Mesenchymal stem cell (in vitro differentiated cells and primary cell): Measurements from ENCODE around the gene ZNF239.
"Not testable (repeated sequence)": the region's sequence is repeated elsewhere in the genome, so short reads cannot be mapped to it uniquely, and the experiment has no call there.

Experiments
- DNase-seq: peaks from one replicate; pipeline ENCODE4 v3.0.0-alpha.2; 2013
- H2AFZ ChIP-seq: one replicate; pipeline ENCODE4 v1.6.1; 2013; ENCODE audit warnings: low read depth, mild to moderate bottlenecking, control low read depth, inconsistent platforms, low read length, moderate library complexity
- H2AK5ac ChIP-seq: 2 replicates; pipeline ENCODE4 v1.6.1; 2013; ENCODE audit warnings: low read length, moderate library complexity, mild to moderate bottlenecking, inconsistent platforms; ENCODE audit not compliant: severe bottlenecking
- H2BK120ac ChIP-seq: one replicate; pipeline ENCODE4 v1.6.1; 2013; ENCODE audit warnings: low read depth, mild to moderate bottlenecking, inconsistent platforms, low read length, moderate library complexity
- H2BK12ac ChIP-seq, 2 experiments: one replicate each; pipeline ENCODE4 v1.6.1; 2013; ENCODE audit warnings: inconsistent platforms in 2 of 2, low read length in 2 of 2, mild to moderate bottlenecking in 2 of 2, moderate library complexity in 2 of 2, control low read depth in 1 of 2
- H2BK15ac ChIP-seq: one replicate; pipeline ENCODE4 v1.6.1; 2013; ENCODE audit warnings: mild to moderate bottlenecking, low read depth, inconsistent platforms; ENCODE audit not compliant: poor library complexity, severe bottlenecking
- H2BK5ac ChIP-seq: 2 replicates; pipeline ENCODE4 v1.6.1; 2013; ENCODE audit warnings: low read depth, mild to moderate bottlenecking, low read length, control low read depth, inconsistent platforms; ENCODE audit not compliant: poor library complexity, severe bottlenecking
- H3K14ac ChIP-seq, 2 experiments: one replicate each; pipeline ENCODE4 v1.6.1; 2013; ENCODE audit warnings: inconsistent platforms in 2 of 2, low read length in 2 of 2, control low read depth in 1 of 2, mild to moderate bottlenecking in 1 of 2, moderate library complexity in 1 of 2
- H3K18ac ChIP-seq, 2 experiments: one replicate each; pipeline ENCODE4 v1.6.1; 2013; ENCODE audit warnings: inconsistent platforms in 2 of 2, low read length in 2 of 2, control low read depth in 1 of 2, low read depth in 1 of 2, mild to moderate bottlenecking in 1 of 2
- H3K23ac ChIP-seq, 2 experiments: one replicate each; pipeline ENCODE4 v1.6.1; 2013; ENCODE audit warnings: inconsistent platforms in 2 of 2, low read length in 2 of 2, mild to moderate bottlenecking in 2 of 2, moderate library complexity in 2 of 2, control low read depth in 1 of 2
- H3K27ac ChIP-seq: 2 replicates; pipeline ENCODE4 v1.5.1; 2013; ENCODE audit warnings: mild to moderate bottlenecking, moderate library complexity, low read length, control low read depth, inconsistent platforms; ENCODE audit not compliant: poor library complexity, severe bottlenecking
- H3K27me3 ChIP-seq, 2 experiments: 2 replicates each; pipeline versions ENCODE4 v1.6.1 to v1.7.0; 2013; ENCODE audit warnings: low read length in 2 of 2, mild to moderate bottlenecking in 2 of 2, moderate library complexity in 2 of 2, control low read depth in 1 of 2, inconsistent platforms in 1 of 2; ENCODE audit not compliant: control insufficient read depth in 1 of 2, insufficient read depth in 1 of 2
- H3K36me3 ChIP-seq, 2 experiments: 2 replicates each; pipeline versions ENCODE4 v1.6.1 to v1.7.0; 2013; ENCODE audit warnings: low read length in 2 of 2, control low read depth in 1 of 2, inconsistent platforms in 1 of 2, low read depth in 1 of 2, mild to moderate bottlenecking in 1 of 2; ENCODE audit not compliant: insufficient read depth in 2 of 2, control insufficient read depth in 1 of 2
- H3K4ac ChIP-seq, 2 experiments: one replicate each; pipeline ENCODE4 v1.6.1; 2013; ENCODE audit warnings: inconsistent platforms in 2 of 2, low read length in 2 of 2, mild to moderate bottlenecking in 2 of 2, moderate library complexity in 2 of 2, control low read depth in 1 of 2, low read depth in 1 of 2
- H3K4me1 ChIP-seq: 2 replicates; pipeline ENCODE4 v1.6.1; 2013; ENCODE audit warnings: low read depth, low read length, control low read depth; ENCODE audit not compliant: control insufficient read depth, insufficient read depth
- H3K4me2 ChIP-seq: 2 replicates; pipeline ENCODE4 v1.6.1; 2013; ENCODE audit warnings: low read length, mild to moderate bottlenecking, inconsistent platforms; ENCODE audit not compliant: poor library complexity, severe bottlenecking
- H3K4me3 ChIP-seq, 2 experiments: 2 replicates each; pipeline versions ENCODE4 v1.5.1 to v1.7.0; 2013; ENCODE audit warnings: low read length in 2 of 2, mild to moderate bottlenecking in 2 of 2, control low read depth in 1 of 2, low read depth in 1 of 2; ENCODE audit not compliant: insufficient read depth in 1 of 2
- H3K79me1 ChIP-seq: replicated peaks from 2 replicates; pipeline ENCODE4 v1.6.1; 2013; ENCODE audit warnings: mild to moderate bottlenecking, control low read depth, low read length, inconsistent platforms; ENCODE audit not compliant: poor library complexity, severe bottlenecking
- H3K9ac ChIP-seq: 2 replicates; pipeline ENCODE4 v1.7.0; 2013; ENCODE audit warnings: mild to moderate bottlenecking, low read length, moderate library complexity
- H3K9me3 ChIP-seq: 2 replicates; pipeline ENCODE4 v1.7.0; 2013; ENCODE audit warnings: mild to moderate bottlenecking, low read length; ENCODE audit not compliant: control insufficient read depth
- H4K8ac ChIP-seq: one replicate; pipeline ENCODE4 v1.6.1; 2013; ENCODE audit warnings: inconsistent platforms, mild to moderate bottlenecking, low read length, moderate library complexity
- H4K91ac ChIP-seq: one replicate; pipeline ENCODE4 v1.6.1; 2013; ENCODE audit warnings: mild to moderate bottlenecking, low read length, inconsistent platforms
- WGBS: methylation state at CpG from one replicate; pipeline ENCODE4 v1.1.7; 2013; ENCODE audit warnings: mixed read lengths; 5-methylcytosine and 5-hydroxymethylcytosine counted together

The ZNF239 gene

DNA sequence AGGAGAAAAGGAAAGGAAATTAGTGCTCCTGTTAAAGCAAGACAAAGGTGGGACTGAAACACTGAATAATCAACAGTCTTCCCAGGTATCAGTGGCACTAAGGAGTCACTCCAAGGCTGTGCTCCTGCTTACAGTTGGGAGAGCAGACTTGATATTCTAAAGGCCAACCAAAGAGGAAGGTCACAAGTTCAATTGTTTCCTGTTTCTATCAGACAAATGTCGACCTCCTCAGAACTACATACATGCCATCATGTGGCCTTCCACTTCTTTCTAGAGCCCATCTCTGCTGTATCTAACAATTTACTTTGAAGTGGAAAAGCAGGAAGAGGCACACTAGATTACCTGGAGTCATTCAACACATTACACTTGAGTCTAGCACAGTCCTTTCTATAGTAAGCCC lies 3.4 kb downstream of the ZNF239 start:
- 89% methylated on average over 1 of the region's 1 CpG for WGBS
- Histone ChIP-seq H3K79me1 (peaks cover 13% of the 10 kb centered on the region), H3K4me2 (no peak overlapping the region), H3K4me3 (no peak overlapping the region), H3K23ac (no peak overlapping the region), H3K14ac (no peak overlapping the region), H3K27ac (no peak overlapping the region), H2AFZ (no peak overlapping the region), H4K91ac (no peak overlapping the region), H3K9ac (no peak overlapping the region), H3K9me3 (peaks cover 8% of the 10 kb centered on the region), H2BK12ac (no peak overlapping the region), H3K4ac (no peak overlapping the region), H2BK15ac (no peak overlapping the region), H2AK5ac (no peak overlapping the region), H3K18ac (no peak overlapping the region), H4K8ac (no peak overlapping the region), H2BK5ac (no peak overlapping the region), H3K27me3 (no peaks in the 10 kb centered on the region), H3K36me3 (peaks cover 0 to 47% of the 10 kb centered on the region in 2 experiments), H3K4me1 (peaks cover 7% of the 10 kb centered on the region), H2BK120ac (no peak overlapping the region)
- no peak for DNase-seq

DNA sequence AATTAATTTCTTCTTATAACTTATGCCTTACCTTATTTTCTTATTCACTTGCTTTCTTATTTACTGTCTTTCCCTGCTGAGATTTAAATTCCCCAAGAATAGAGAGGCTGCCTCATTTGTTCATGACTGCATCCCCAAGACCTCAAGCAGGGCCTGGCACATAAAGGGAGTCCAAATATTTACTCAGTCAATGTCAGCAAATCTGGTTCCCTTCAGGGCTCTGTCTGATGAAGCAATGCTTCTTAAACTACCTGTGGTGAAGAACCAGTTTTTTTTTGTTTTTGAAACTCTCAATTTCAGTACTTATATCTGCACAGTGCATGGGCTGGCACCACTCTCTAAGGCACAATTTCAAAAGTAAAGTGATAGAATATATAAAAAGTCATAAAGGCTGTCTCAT lies 4.7 kb downstream of the ZNF239 start:
- H3K4me3 ChIP-seq = no peak overlapping the region
- DNase-seq = no peak
- H3K9me3 ChIP-seq = peaks cover 11% of the 10 kb centered on the region
- H3K14ac ChIP-seq = no peak overlapping the region
- H4K91ac ChIP-seq = no peak overlapping the region
- H2BK120ac ChIP-seq = no peak overlapping the region
- H3K23ac ChIP-seq = no peak overlapping the region
- no peak overlapping the region for H3K4me2 ChIP-seq
- H2AK5ac ChIP-seq = no peak overlapping the region
- H3K27ac ChIP-seq = no peak overlapping the region
- no peak overlapping the region for H2BK12ac ChIP-seq
- H3K27me3 ChIP-seq = no peaks in the 10 kb centered on the region
- no peak overlapping the region for H3K18ac ChIP-seq
- H3K36me3 ChIP-seq = peaks cover 0 to 53% of the 10 kb centered on the region in 2 experiments
- no peak overlapping the region for H2BK5ac ChIP-seq
- H3K4me1 ChIP-seq = peaks cover 5% of the 10 kb centered on the region
- no peak overlapping the region for H2BK15ac ChIP-seq
- H3K9ac ChIP-seq = no peak overlapping the region
- H3K4ac ChIP-seq = no peak overlapping the region
- H4K8ac ChIP-seq = no peak overlapping the region
- H3K79me1 ChIP-seq = peaks cover 13% of the 10 kb centered on the region
- no peak overlapping the region for H2AFZ ChIP-seq

DNA sequence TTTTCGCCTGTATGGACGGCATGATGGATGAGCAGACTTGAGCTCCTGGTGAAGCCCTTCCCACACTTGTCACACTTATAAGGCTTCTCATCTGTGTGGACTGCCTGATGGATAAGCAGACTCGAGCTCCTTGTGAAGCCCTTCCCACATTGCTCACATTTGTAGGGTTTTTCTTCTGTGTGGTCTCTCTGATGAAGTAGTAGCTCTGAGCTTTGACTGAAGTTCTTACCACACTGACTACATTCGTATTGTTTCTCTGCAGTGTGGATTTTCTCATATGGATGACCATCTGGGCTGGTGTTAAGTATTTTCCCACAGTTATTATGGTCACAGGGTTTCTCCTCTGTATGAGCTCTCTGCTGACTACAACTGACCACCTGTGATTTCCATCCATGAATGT lies 17.2 kb downstream of the ZNF239 start:
- Histone ChIP-seq H2BK5ac (no peak overlapping the region), H2AFZ (no peak overlapping the region), H4K8ac (no peak overlapping the region), H3K9me3 (peaks cover 88% of the 10 kb centered on the region), H3K4me1 (no peaks in the 10 kb centered on the region), H2BK15ac (no peak overlapping the region), H2AK5ac (no peak overlapping the region), H3K27ac (no peak overlapping the region), H3K4ac (no peak overlapping the region), H3K9ac (no peak overlapping the region), H4K91ac (no peak overlapping the region), H3K14ac (no peak overlapping the region), H3K79me1 (peaks cover 1% of the 10 kb centered on the region), H3K36me3 (peaks cover 11 to 66% of the 10 kb centered on the region in 2 experiments), H3K4me2 (no peak overlapping the region), H3K23ac (no peak overlapping the region), H2BK120ac (no peak overlapping the region), H3K18ac (no peak overlapping the region), H3K27me3 (no peaks in the 10 kb centered on the region), H3K4me3 (peak overlapping the region in 1 of 2 experiments; percentile 50), H2BK12ac (no peak overlapping the region)
- WGBS = 95% methylated on average over 4 of the region's 4 CpGs
- DNase-seq = no peak

DNA sequence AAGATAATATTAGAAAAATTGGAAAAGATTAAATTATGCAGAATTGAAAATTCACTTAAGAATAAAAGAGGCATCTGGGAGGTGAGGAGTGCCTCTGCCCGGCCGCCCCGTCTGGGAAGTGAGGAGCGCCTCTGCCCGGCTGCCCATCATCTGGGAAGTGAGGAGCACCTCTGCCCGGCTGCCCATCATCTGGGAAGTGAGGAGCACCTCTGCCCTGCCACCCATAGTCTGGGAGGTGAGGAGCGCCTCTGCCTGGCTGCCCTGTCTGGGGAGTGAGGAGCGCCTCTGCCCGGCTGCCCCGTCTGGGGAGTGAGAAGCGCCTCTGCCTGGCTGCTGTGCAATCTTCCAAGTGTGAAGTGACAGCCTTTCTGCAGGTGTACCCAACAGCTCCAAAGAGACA lies 30.7 kb downstream of the ZNF239 start:
- H2AFZ ChIP-seq, H3K14ac ChIP-seq, H3K27ac ChIP-seq, H3K36me3 ChIP-seq, H3K27me3 ChIP-seq, H3K18ac ChIP-seq, H3K4me3 ChIP-seq, H3K9ac ChIP-seq, H4K8ac ChIP-seq, H2BK12ac ChIP-seq, H2BK120ac ChIP-seq, H2BK15ac ChIP-seq, H3K79me1 ChIP-seq, H4K91ac ChIP-seq, H3K23ac ChIP-seq, H3K4me2 ChIP-seq, DNase-seq, H2BK5ac ChIP-seq, H3K4me1 ChIP-seq, H2AK5ac ChIP-seq, H3K4ac ChIP-seq: not testable (repeated sequence)
- 87% methylated on average over 11 of the region's 11 CpGs for WGBS
- peaks cover 29% of the 10 kb centered on the region for H3K9me3 ChIP-seq
